Central memory CD8-positive, alpha-beta T cell (primary cell): Measurements from ENCODE around the gene P2RX7.
"Not testable (repeated sequence)": the region's sequence is repeated elsewhere in the genome, so short reads cannot be mapped to it uniquely, and the experiment has no call there.

Source experiments
- ATAC-seq: fragments of 150-1000 bp; cut with Tn5 transposase; replicated peaks from 2 replicates; pipeline ENCODE4 v1.10.0; 2022; ENCODE audit warnings: mild to moderate bottlenecking, moderate FRiP score, moderate number of reproducible peaks; ENCODE audit not compliant: poor library complexity, severe bottlenecking; ENCODE audit errors: extremely low read depth
- DNase-seq, 2 donors: peaks; one replicate each; pipeline ENCODE4 v3.0.0; 2021; ENCODE audit warnings: low spot score in 2 of 2
- H3K27ac Mint-ChIP-seq: one replicate; pipeline ENCODE4 v1.8.0; 2022; ENCODE audit warnings: low read depth, mild to moderate bottlenecking, moderate library complexity, mixed read lengths
- H3K27me3 Mint-ChIP-seq: one replicate; pipeline ENCODE4 v1.8.0; 2022; ENCODE audit warnings: mixed read lengths
- H3K36me3 Mint-ChIP-seq: one replicate; pipeline ENCODE4 v1.8.0; 2022; ENCODE audit warnings: mild to moderate bottlenecking, moderate library complexity, mixed read lengths; ENCODE audit not compliant: insufficient read depth
- H3K4me1 Mint-ChIP-seq: one replicate; pipeline ENCODE4 v1.8.0; 2022; ENCODE audit warnings: mixed read lengths
- H3K4me3 Mint-ChIP-seq: one replicate; pipeline ENCODE4 v1.8.0; 2022; ENCODE audit warnings: mild to moderate bottlenecking, moderate library complexity, mixed read lengths
- H3K9me3 Mint-ChIP-seq: one replicate; pipeline ENCODE4 v1.8.0; 2022; ENCODE audit warnings: mixed read lengths

The P2RX7 gene

GRCh38 chr12:121129811-121130147 lies 2.9 kb upstream of the P2RX7 start:
- peak overlapping the region; percentile 80 for H3K27ac Mint-ChIP-seq
- peak overlapping the region; percentile 72 for H3K4me3 Mint-ChIP-seq

GRCh38 chr12:121130866-121131373 lies 1.8 kb upstream of the P2RX7 start:
- Mint-ChIP-seq H3K36me3 (peaks cover 8% of the 10 kb centered on the region), H3K9me3 (no peaks in the 10 kb centered on the region), H3K4me1 (peaks cover 68% of the 10 kb centered on the region), H3K4me3 (no peak overlapping the region), H3K27ac (peak overlapping the region; percentile 57), H3K27me3 (no peaks in the 10 kb centered on the region)
- DNase-seq (no peak), ATAC-seq (no peak)

More at GRCh38 chr12:121129811-121130147, 2.9 kb upstream of the P2RX7 start:
- DNase-seq (no peak), ATAC-seq (no peak)
- Mint-ChIP-seq H3K4me1 (peaks cover 73% of the 10 kb centered on the region), H3K36me3 (peaks cover 8% of the 10 kb centered on the region), H3K9me3 (no peaks in the 10 kb centered on the region), H3K27me3 (no peaks in the 10 kb centered on the region)

GRCh38 chr12:121131941-121132341 lies 735 bp upstream of the P2RX7 start:
- peak overlapping the region; percentile 72 for H3K27ac Mint-ChIP-seq
- peaks cover 8% of the 10 kb centered on the region for H3K36me3 Mint-ChIP-seq
- H3K4me1 Mint-ChIP-seq: peaks cover 67% of the 10 kb centered on the region
- peak overlapping the region; percentile 83 for H3K4me3 Mint-ChIP-seq
- DNase-seq (no peak), ATAC-seq (no peak)
- no peaks in the 10 kb centered on the region for H3K27me3 Mint-ChIP-seq
- no peaks in the 10 kb centered on the region for H3K9me3 Mint-ChIP-seq

- peak overlapping the region; percentile 83 for H3K4me3 Mint-ChIP-seq
- DNase-seq: no peak
- H3K36me3 Mint-ChIP-seq: peaks cover 7% of the 10 kb centered on the region
- no peaks in the 10 kb centered on the region for H3K27me3 Mint-ChIP-seq
- no peak for ATAC-seq
- no peak overlapping the region for H3K27ac Mint-ChIP-seq
- no peaks in the 10 kb centered on the region for H3K9me3 Mint-ChIP-seq
- peaks cover 54% of the 10 kb centered on the region for H3K4me1 Mint-ChIP-seq
Measured at GRCh38 chr12:121133838-121134237, 1.2 kb downstream of the P2RX7 start.

GRCh38 chr12:121135320-121135719 lies 2.6 kb downstream of the P2RX7 start:
- DNase-seq: no peak
- no peaks in the 10 kb centered on the region for H3K27me3 Mint-ChIP-seq
- peaks cover 1% of the 10 kb centered on the region for H3K36me3 Mint-ChIP-seq
- no peak overlapping the region for H3K4me3 Mint-ChIP-seq
- H3K4me1 Mint-ChIP-seq: peaks cover 40% of the 10 kb centered on the region
- no peaks in the 10 kb centered on the region for H3K9me3 Mint-ChIP-seq
- ATAC-seq: no peak
- H3K27ac Mint-ChIP-seq: no peak overlapping the region

- Mint-ChIP-seq H3K4me1 (peaks cover 23% of the 10 kb centered on the region), H3K9me3 (no peaks in the 10 kb centered on the region), H3K27me3 (no peaks in the 10 kb centered on the region), H3K4me3 (no peak overlapping the region), H3K27ac (no peak overlapping the region), H3K36me3 (peaks cover 1% of the 10 kb centered on the region)
- ATAC-seq (no peak), DNase-seq (no peak)
Measured at GRCh38 chr12:121137512-121137911, 4.8 kb downstream of the P2RX7 start.

GRCh38 chr12:121138284-121138683 lies 5.6 kb downstream of the P2RX7 start:
- peaks cover 1% of the 10 kb centered on the region for H3K36me3 Mint-ChIP-seq
- H3K4me3 Mint-ChIP-seq: no peak overlapping the region
- no peaks in the 10 kb centered on the region for H3K27me3 Mint-ChIP-seq
- peaks cover 16% of the 10 kb centered on the region for H3K4me1 Mint-ChIP-seq
- H3K9me3 Mint-ChIP-seq: no peaks in the 10 kb centered on the region
- no peak overlapping the region for H3K27ac Mint-ChIP-seq
- DNase-seq (no peak), ATAC-seq (no peak)

- no peaks in the 10 kb centered on the region for H3K27me3 Mint-ChIP-seq
- no peak overlapping the region for H3K4me3 Mint-ChIP-seq
- no peak overlapping the region for H3K27ac Mint-ChIP-seq
- ATAC-seq: no peak
- H3K4me1 Mint-ChIP-seq: peaks cover 6% of the 10 kb centered on the region
- peaks cover 1% of the 10 kb centered on the region for H3K36me3 Mint-ChIP-seq
- H3K9me3 Mint-ChIP-seq: no peaks in the 10 kb centered on the region
- no peak for DNase-seq
Measured at GRCh38 chr12:121139286-121139685, 6.6 kb downstream of the P2RX7 start.

- Mint-ChIP-seq H3K27ac (no peak overlapping the region), H3K4me3 (no peak overlapping the region), H3K36me3 (no peaks in the 10 kb centered on the region), H3K9me3 (no peaks in the 10 kb centered on the region), H3K27me3 (no peaks in the 10 kb centered on the region), H3K4me1 (peaks cover 7% of the 10 kb centered on the region)
- DNase-seq: no peak
- no peak for ATAC-seq
Measured at GRCh38 chr12:121142171-121142950, 9.7 kb downstream of the P2RX7 start.

- no peaks in the 10 kb centered on the region for H3K9me3 Mint-ChIP-seq
- no peaks in the 10 kb centered on the region for H3K36me3 Mint-ChIP-seq
- no peak overlapping the region for H3K4me3 Mint-ChIP-seq
- no peak for ATAC-seq
- H3K27me3 Mint-ChIP-seq: no peaks in the 10 kb centered on the region
- H3K27ac Mint-ChIP-seq: no peak overlapping the region
- DNase-seq: no peak
- peaks cover 7% of the 10 kb centered on the region for H3K4me1 Mint-ChIP-seq
Measured at GRCh38 chr12:121144416-121144914, 11.8 kb downstream of the P2RX7 start.

GRCh38 chr12:121145221-121145620 lies 12.5 kb downstream of the P2RX7 start:
- H3K9me3 Mint-ChIP-seq: no peaks in the 10 kb centered on the region
- no peak for DNase-seq
- H3K4me3 Mint-ChIP-seq: no peak overlapping the region
- H3K36me3 Mint-ChIP-seq: no peaks in the 10 kb centered on the region
- ATAC-seq: no peak
- H3K4me1 Mint-ChIP-seq: peaks cover 7% of the 10 kb centered on the region
- H3K27ac Mint-ChIP-seq: no peak overlapping the region
- H3K27me3 Mint-ChIP-seq: no peaks in the 10 kb centered on the region

GRCh38 chr12:121149289-121149688 lies 16.6 kb downstream of the P2RX7 start:
- not testable (repeated sequence) for H3K4me1 Mint-ChIP-seq, H3K27me3 Mint-ChIP-seq, H3K4me3 Mint-ChIP-seq, DNase-seq, H3K9me3 Mint-ChIP-seq, H3K27ac Mint-ChIP-seq, ATAC-seq, H3K36me3 Mint-ChIP-seq

- H3K4me3 Mint-ChIP-seq: no peak overlapping the region
- no peak overlapping the region for H3K27ac Mint-ChIP-seq
- H3K9me3 Mint-ChIP-seq: no peaks in the 10 kb centered on the region
- H3K36me3 Mint-ChIP-seq: peaks cover 2% of the 10 kb centered on the region
- no peaks in the 10 kb centered on the region for H3K27me3 Mint-ChIP-seq
- DNase-seq (no peak), ATAC-seq (no peak)
- peaks cover 3% of the 10 kb centered on the region for H3K4me1 Mint-ChIP-seq
Measured at GRCh38 chr12:121154793-121155375, 22.2 kb downstream of the P2RX7 start.
